Activated T-cell treated with anti-CD3 and anti-CD28 coated beads, Interleukin-2, amount 50 U/mL, for 48 hours (primary cell): ENCODE data around the gene SPOUT1.

Source experiments
- DNase-seq, 2 experiments: peaks; one replicate each; pipeline ENCODE4 v3.0.0-alpha.2; 2020

The SPOUT1 gene

GRCh38 chr9:128770286-128771030, 59.1 kb downstream of the SPOUT1 start:
- no peak for DNase-seq
